Measurements from ENCODE around the gene AP2M1. TPM values are rescaled to one million over a fixed set of nuclear protein-coding genes. Genes with fewer than 3 reads are reported as not detected.

Gene AP2M1
- polyA plus RNA-seq, 1 donor from 2014 or later = 551 TPM

- TF ChIP-seq EZH2 (IDR thresholded peaks at IDR 0.05; ENCODE audit: borderline replicate concordance, insufficient read depth, low read length, poor library complexity, severe bottlenecking) = no peak
- no peak for TF ChIP-seq SMC3 (conservative IDR thresholded peaks at IDR 0.05; ENCODE audit: poor library complexity)
- no peak for TF ChIP-seq RAD21 (conservative IDR thresholded peaks at IDR 0.05)
- TF ChIP-seq TAF1 (IDR thresholded peaks at IDR 0.05; ENCODE audit: low read depth) = no peak
- TF ChIP-seq POLR2AphosphoS5 (IDR thresholded peaks at IDR 0.05) = no peak
- TF ChIP-seq CTCF (IDR thresholded peaks at IDR 0.05; ENCODE audit: poor library complexity, severe bottlenecking) = no peak
- H2AFZ ChIP-seq (ENCODE audit: low read depth, low read length) = no peak overlapping the region
- H3F3A ChIP-seq (ENCODE audit: insufficient read depth, low read length, poor library complexity, severe bottlenecking) = no peaks in the 10 kb centered on the region
- H3K27ac ChIP-seq (ENCODE audit: low read length) = no peak overlapping the region
- no peaks in the 10 kb centered on the region for H3K9me3 ChIP-seq (ENCODE audit: low read length)
- no peak overlapping the region for H3K9ac ChIP-seq (ENCODE audit: low read length)
- H3K4me3 ChIP-seq (ENCODE audit: low read length) = no peak overlapping the region
- peaks cover 20% of the 10 kb centered on the region for H3K79me2 ChIP-seq (replicated peaks; ENCODE audit: insufficient read depth, low read length)
- no peaks in the 10 kb centered on the region for H3K27me3 ChIP-seq (ENCODE audit: insufficient read depth, low read depth, low read length)
- no peak overlapping the region for H3K4me2 ChIP-seq (ENCODE audit: low read length)
- H4K20me1 ChIP-seq (ENCODE audit: insufficient read depth) = no peaks in the 10 kb centered on the region
- no peaks in the 10 kb centered on the region for H3K9me2 ChIP-seq (ENCODE audit: insufficient read depth, low read length)
- H3K36me3 ChIP-seq (ENCODE audit: insufficient read depth, low read length) = no peaks in the 10 kb centered on the region
These were observed 14.8 kb downstream of the AP2M1 start for GRCh38 chr3:184189421-184189820.

- H3K9ac ChIP-seq (ENCODE audit: low read length) = no peak overlapping the region
- no peaks in the 10 kb centered on the region for H3K36me3 ChIP-seq (ENCODE audit: insufficient read depth, low read length)
- H3K4me2 ChIP-seq (ENCODE audit: low read length) = no peak overlapping the region
- no peaks in the 10 kb centered on the region for H3F3A ChIP-seq (ENCODE audit: insufficient read depth, low read length, poor library complexity, severe bottlenecking)
- H3K27me3 ChIP-seq (ENCODE audit: insufficient read depth, low read depth, low read length) = no peaks in the 10 kb centered on the region
- H4K20me1 ChIP-seq (ENCODE audit: insufficient read depth) = no peaks in the 10 kb centered on the region
- H3K9me2 ChIP-seq (ENCODE audit: insufficient read depth, low read length) = no peaks in the 10 kb centered on the region
- peaks cover 5% of the 10 kb centered on the region for H3K79me2 ChIP-seq (replicated peaks; ENCODE audit: insufficient read depth, low read length)
- H3K27ac ChIP-seq (ENCODE audit: low read length) = no peak overlapping the region
- no peaks in the 10 kb centered on the region for H3K9me3 ChIP-seq (ENCODE audit: low read length)
- no peak for TF ChIP-seq EP300 (conservative IDR thresholded peaks at IDR 0.05; ENCODE audit: poor library complexity, severe bottlenecking)
- TF ChIP-seq REST (IDR thresholded peaks at IDR 0.05; ENCODE audit: borderline replicate concordance) = no peak
- no peak for TF ChIP-seq EZH2 (IDR thresholded peaks at IDR 0.05; ENCODE audit: borderline replicate concordance, insufficient read depth, low read length, poor library complexity, severe bottlenecking)
- TF ChIP-seq POLR2AphosphoS5 (IDR thresholded peaks at IDR 0.05) = no peak
- no peak for TF ChIP-seq RAD21 (conservative IDR thresholded peaks at IDR 0.05)
- TF ChIP-seq SMC3 (conservative IDR thresholded peaks at IDR 0.05; ENCODE audit: poor library complexity) = no peak
- TF ChIP-seq TAF1 (IDR thresholded peaks at IDR 0.05; ENCODE audit: low read depth) = no peak
- TF ChIP-seq CTCF (IDR thresholded peaks at IDR 0.05; ENCODE audit: poor library complexity, severe bottlenecking) = no peak
- TF ChIP-seq MXI1 (conservative IDR thresholded peaks at IDR 0.05; ENCODE audit: poor library complexity, severe bottlenecking) = no peak
- H3K4me3 ChIP-seq (ENCODE audit: low read length) = no peak overlapping the region
- H2AFZ ChIP-seq (ENCODE audit: low read depth, low read length) = no peak overlapping the region
These were observed 18.2 kb downstream of the AP2M1 start for GRCh38 chr3:184192889-184193288.
